Peyer's patch (tissue), 4 donors: ENCODE measurements around the gene TEKTIP1. TPM values are rescaled to one million over a fixed set of nuclear protein-coding genes. Genes with fewer than 3 reads are reported as not detected.

ENCODE experiments used
- DNase-seq, 3 donors: peaks; one replicate each; pipeline ENCODE4 v3.0.0-alpha.2; 2017 to 2019
- H3K27ac ChIP-seq, 4 donors: fragments of 200-600 bp; sonication (generic); one replicate each; pipeline ENCODE4 v1.5.1; 2016 to 2019
- H3K27me3 ChIP-seq, 2 donors: fragments of 200-600 bp; sonication (generic); one replicate each; pipeline ENCODE4 v1.5.1; 2019
- H3K36me3 ChIP-seq, 3 donors: fragments of 200-600 bp; sonication (generic); one replicate each; pipeline ENCODE4 v1.5.1; 2016 to 2019
- H3K4me1 ChIP-seq, 4 donors: fragments of 200-600 bp; sonication (generic); one replicate each; pipeline ENCODE4 v1.5.1; 2016 to 2019
- H3K4me3 ChIP-seq, 4 donors: fragments of 200-600 bp; sonication (generic); 1 replicate in 3 of 4; 2 replicates in 1 of 4; pipeline ENCODE4 v1.5.1; 2016 to 2019; ENCODE audit warnings: mild to moderate bottlenecking in 1 of 4
- H3K9me3 ChIP-seq, 4 donors: fragments of 200-600 bp; sonication (generic); one replicate each; pipeline ENCODE4 v1.5.1; 2016 to 2019; ENCODE audit warnings: mild to moderate bottlenecking in 1 of 4
- POLR2A ChIP-seq, 2 donors: fragments of 450-650 bp; IDR thresholded peaks; one replicate each; pipeline ENCODE4 v1.5.1; 2017; ENCODE audit warnings: antibody characterized with exemption in 2 of 2, mild to moderate bottlenecking in 2 of 2, moderate library complexity in 2 of 2
- total RNA-seq, 4 donors: library from RNA; depleted of rRNA; stranded (reverse); fragments of >200 nt; gene quantifications; one replicate each; pipeline ENCODE4 v1.1.0, GENCODE V29; 2016
- TF ChIP-seq, protein P1 (sequence below), 6 experiments: fragments of 450-650 bp in 4 of 6; fragments of 200-600 bp in 2 of 6; sonication (generic) in 1 of 6; IDR thresholded peaks; one replicate each; pipeline ENCODE4 v1.5.1; 2017 to 2019; ENCODE audit warnings: antibody characterized with exemption in 6 of 6, mild to moderate bottlenecking in 3 of 6, moderate library complexity in 1 of 6

The TEKTIP1 gene
- total RNA-seq, 4 donors from 2014 or later: 1.8 to 11.1 (median 2.4) TPM; not detected in 1

DNA sequence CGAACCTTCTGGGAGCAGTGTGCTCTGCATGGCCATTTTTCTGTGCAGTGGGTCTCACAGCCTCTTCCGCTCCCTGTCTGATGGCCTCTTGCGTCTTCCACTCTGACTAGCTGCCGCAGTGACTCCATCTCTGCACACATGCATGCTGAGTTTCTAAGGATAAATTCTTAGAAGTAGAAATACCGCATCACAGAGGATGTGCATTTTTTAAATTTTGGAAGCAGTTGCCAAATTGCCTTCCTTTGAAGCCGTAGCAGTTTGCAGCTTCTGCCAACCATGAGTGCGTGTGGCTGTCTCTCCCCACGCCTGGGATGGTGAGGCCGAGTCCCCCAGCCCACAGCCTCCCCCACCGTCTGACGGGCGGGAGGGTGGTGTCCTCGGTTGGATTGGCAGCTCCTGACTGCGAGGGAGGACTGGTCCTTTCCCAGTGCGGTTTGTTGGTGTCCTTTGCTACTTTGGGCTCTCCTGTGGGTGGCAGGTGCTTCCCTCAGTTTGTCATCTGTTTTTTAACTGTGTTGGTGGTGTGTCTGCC lies 23.0 kb upstream of the TEKTIP1 start:
- TF ChIP-seq, protein P1, sequence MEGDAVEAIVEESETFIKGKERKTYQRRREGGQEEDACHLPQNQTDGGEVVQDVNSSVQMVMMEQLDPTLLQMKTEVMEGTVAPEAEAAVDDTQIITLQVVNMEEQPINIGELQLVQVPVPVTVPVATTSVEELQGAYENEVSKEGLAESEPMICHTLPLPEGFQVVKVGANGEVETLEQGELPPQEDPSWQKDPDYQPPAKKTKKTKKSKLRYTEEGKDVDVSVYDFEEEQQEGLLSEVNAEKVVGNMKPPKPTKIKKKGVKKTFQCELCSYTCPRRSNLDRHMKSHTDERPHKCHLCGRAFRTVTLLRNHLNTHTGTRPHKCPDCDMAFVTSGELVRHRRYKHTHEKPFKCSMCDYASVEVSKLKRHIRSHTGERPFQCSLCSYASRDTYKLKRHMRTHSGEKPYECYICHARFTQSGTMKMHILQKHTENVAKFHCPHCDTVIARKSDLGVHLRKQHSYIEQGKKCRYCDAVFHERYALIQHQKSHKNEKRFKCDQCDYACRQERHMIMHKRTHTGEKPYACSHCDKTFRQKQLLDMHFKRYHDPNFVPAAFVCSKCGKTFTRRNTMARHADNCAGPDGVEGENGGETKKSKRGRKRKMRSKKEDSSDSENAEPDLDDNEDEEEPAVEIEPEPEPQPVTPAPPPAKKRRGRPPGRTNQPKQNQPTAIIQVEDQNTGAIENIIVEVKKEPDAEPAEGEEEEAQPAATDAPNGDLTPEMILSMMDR (IDR thresholded peaks at IDR 0.05): no peak
- no peak for TF ChIP-seq POLR2A (IDR thresholded peaks at IDR 0.05)
- peaks cover 0 to 38% (median 5%) of the 10 kb centered on the region in 4 donors for H3K4me1 ChIP-seq
- H3K27ac ChIP-seq: no peak overlapping the region
- no peaks in the 10 kb centered on the region for H3K9me3 ChIP-seq
- no peak for DNase-seq
- no peak overlapping the region for H3K4me3 ChIP-seq
- H3K36me3 ChIP-seq: peaks cover 0 to 17% (median 0%) of the 10 kb centered on the region in 3 donors
- H3K27me3 ChIP-seq: no peaks in the 10 kb centered on the region

GRCh38 chr19:3516675-3517207 lies 22.2 kb upstream of the TEKTIP1 start:
- peak in 2 of 3 donors; percentile 55 to 71 for DNase-seq
- Histone ChIP-seq H3K4me3 (no peak overlapping the region), H3K27ac (no peak overlapping the region), H3K4me1 (peaks cover 0 to 38% (median 5%) of the 10 kb centered on the region in 4 donors), H3K9me3 (no peaks in the 10 kb centered on the region), H3K36me3 (peaks cover 0 to 17% (median 0%) of the 10 kb centered on the region in 3 donors), H3K27me3 (no peaks in the 10 kb centered on the region)
- TF ChIP-seq POLR2A (IDR thresholded peaks at IDR 0.05): no peak
- TF ChIP-seq, protein P1 (IDR thresholded peaks at IDR 0.05): no peak

DNA sequence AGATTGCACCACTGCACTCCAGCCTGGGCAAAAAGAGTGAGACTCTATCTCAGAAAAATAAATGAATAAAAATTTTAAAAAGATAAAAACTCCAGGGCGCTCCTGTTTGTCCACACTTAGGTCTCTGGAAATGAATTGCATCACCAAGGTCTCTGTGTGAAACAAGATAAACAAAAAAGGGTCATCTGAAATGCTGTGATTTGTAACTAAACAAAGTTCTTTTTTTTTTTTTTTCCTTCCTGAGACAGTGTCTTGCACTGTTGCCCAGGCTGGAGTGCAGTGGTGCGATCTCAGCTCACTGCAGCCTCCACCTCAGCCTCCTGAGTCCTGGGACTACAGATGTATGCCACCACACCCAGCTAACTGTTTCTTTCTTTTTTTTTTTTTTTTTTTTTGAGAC lies 21.3 kb upstream of the TEKTIP1 start:
- H3K4me1 ChIP-seq: peaks cover 0 to 38% (median 5%) of the 10 kb centered on the region in 4 donors
- no peaks in the 10 kb centered on the region for H3K9me3 ChIP-seq
- no peak for DNase-seq
- no peak overlapping the region for H3K4me3 ChIP-seq
- H3K36me3 ChIP-seq: peaks cover 0 to 17% (median 0%) of the 10 kb centered on the region in 3 donors
- no peak overlapping the region for H3K27ac ChIP-seq
- no peaks in the 10 kb centered on the region for H3K27me3 ChIP-seq
- no peak for TF ChIP-seq POLR2A (IDR thresholded peaks at IDR 0.05)
- TF ChIP-seq, protein P1 (IDR thresholded peaks at IDR 0.05): no peak

- Histone ChIP-seq H3K4me3 (no peak overlapping the region), H3K4me1 (peaks cover 0 to 31% (median 5%) of the 10 kb centered on the region in 4 donors), H3K36me3 (peaks cover 0 to 20% (median 0%) of the 10 kb centered on the region in 3 donors), H3K9me3 (no peaks in the 10 kb centered on the region), H3K27me3 (no peaks in the 10 kb centered on the region), H3K27ac (no peak overlapping the region)
- no peak for TF ChIP-seq POLR2A (IDR thresholded peaks at IDR 0.05)
- TF ChIP-seq, protein P1 (IDR thresholded peaks at IDR 0.05): no peak
- DNase-seq: no peak
Measured at GRCh38 chr19:3518255-3518654, 20.7 kb upstream of the TEKTIP1 start.

DNA sequence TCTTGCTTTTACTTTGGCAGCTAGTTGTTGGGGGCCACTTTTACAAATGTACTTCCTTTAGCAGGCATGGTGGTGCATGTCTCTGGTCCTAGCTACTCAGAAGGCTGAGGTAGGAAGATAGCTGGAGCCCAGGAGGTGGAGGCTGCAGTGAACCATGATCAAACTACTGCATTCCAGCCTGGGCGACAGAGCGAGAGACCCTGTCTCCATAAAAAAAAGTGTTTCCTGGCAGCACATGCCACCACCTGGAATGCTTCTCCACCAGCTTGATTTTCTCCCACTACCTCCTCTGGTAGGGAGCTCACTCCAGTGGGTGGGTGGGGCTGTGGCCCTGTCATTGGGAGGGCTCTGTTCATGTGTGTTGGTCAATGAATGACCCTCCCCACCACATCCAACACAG lies 20.3 kb upstream of the TEKTIP1 start:
- Histone ChIP-seq H3K4me3 (no peak overlapping the region), H3K36me3 (peaks cover 0 to 24% (median 0%) of the 10 kb centered on the region in 3 donors), H3K27ac (no peak overlapping the region), H3K4me1 (peaks cover 0 to 29% (median 5%) of the 10 kb centered on the region in 4 donors), H3K27me3 (no peaks in the 10 kb centered on the region), H3K9me3 (no peaks in the 10 kb centered on the region)
- no peak for DNase-seq
- TF ChIP-seq POLR2A (IDR thresholded peaks at IDR 0.05): no peak
- TF ChIP-seq, protein P1 (IDR thresholded peaks at IDR 0.05): no peak
